ENCODE measurements around the gene MTOR. TPM values are rescaled to one million over a fixed set of nuclear protein-coding genes. Genes with fewer than 3 reads are reported as not detected.
"Not testable (repeated sequence)": the region's sequence is repeated elsewhere in the genome, so short reads cannot be mapped to it uniquely, and the experiment has no call there.

MTOR gene
- total and polyA plus RNA-seq, 2 donors: 25.2 to 31.3 TPM

GRCh38 chr1:11109047-11109760 is 153.1 kb downstream of the MTOR start:
- Histone ChIP-seq H3K27me3 (ENCODE audit: control insufficient read depth in 2 of 2, insufficient read depth in 1 of 2, low read length in 1 of 2) (no peaks in the 10 kb centered on the region), H3K36me3 (ENCODE audit: control insufficient read depth in 2 of 2, insufficient read depth in 2 of 2, low read length in 1 of 2) (peaks cover 46 to 58% of the 10 kb centered on the region in 2 donors), H3K4me1 (ENCODE audit: control insufficient read depth in 2 of 2, insufficient read depth in 2 of 2, low read length in 2 of 2) (no peaks in the 10 kb centered on the region), H3K27ac (ENCODE audit: low read depth in 1 of 2, low read length in 1 of 2) (no peak overlapping the region), H3K4me3 (ENCODE audit: low read length in 2 of 2) (no peak overlapping the region), H3K9me3 (ENCODE audit: control insufficient read depth in 2 of 2, insufficient read depth in 1 of 2, low read length in 1 of 2) (no peaks in the 10 kb centered on the region)
- 98% methylated on average over 7 of the region's 7 CpGs for WGBS
- DNase-seq (ENCODE audit: low read depth in 6 of 9, low spot score in 9 of 9): no peak

- WGBS: 79% methylated on average over 5 of the region's 5 CpGs
- DNase-seq (ENCODE audit: low read depth in 6 of 9, low spot score in 9 of 9): no peak
- no peak overlapping the region for H3K27ac ChIP-seq (ENCODE audit: low read depth in 1 of 2, low read length in 1 of 2)
- H3K36me3 ChIP-seq (ENCODE audit: control insufficient read depth in 2 of 2, insufficient read depth in 2 of 2, low read length in 1 of 2): peaks cover 30 to 47% of the 10 kb centered on the region in 2 donors
- H3K27me3 ChIP-seq (ENCODE audit: control insufficient read depth in 2 of 2, insufficient read depth in 1 of 2, low read length in 1 of 2): no peaks in the 10 kb centered on the region
- no peaks in the 10 kb centered on the region for H3K4me1 ChIP-seq (ENCODE audit: control insufficient read depth in 2 of 2, insufficient read depth in 2 of 2, low read length in 2 of 2)
- no peak overlapping the region for H3K4me3 ChIP-seq (ENCODE audit: low read length in 2 of 2)
- H3K9me3 ChIP-seq (ENCODE audit: control insufficient read depth in 2 of 2, insufficient read depth in 1 of 2, low read length in 1 of 2): no peaks in the 10 kb centered on the region
These were observed 154.8 kb downstream of the MTOR start for GRCh38 chr1:11107599-11107998.

- no peak overlapping the region for H3K4me3 ChIP-seq (ENCODE audit: low read length in 2 of 2)
- DNase-seq (ENCODE audit: low read depth in 6 of 9, low spot score in 9 of 9): no peak
- H3K36me3 ChIP-seq (ENCODE audit: control insufficient read depth in 2 of 2, insufficient read depth in 2 of 2, low read length in 1 of 2): peaks cover 29 to 32% of the 10 kb centered on the region in 2 donors
- no peaks in the 10 kb centered on the region for H3K9me3 ChIP-seq (ENCODE audit: control insufficient read depth in 2 of 2, insufficient read depth in 1 of 2, low read length in 1 of 2)
- no peak overlapping the region for H3K27ac ChIP-seq (ENCODE audit: low read depth in 1 of 2, low read length in 1 of 2)
- 97% methylated on average over 10 of the region's 10 CpGs for WGBS
- peaks cover 0 to under 1% of the 10 kb centered on the region in 2 donors for H3K4me1 ChIP-seq (ENCODE audit: control insufficient read depth in 2 of 2, insufficient read depth in 2 of 2, low read length in 2 of 2)
- no peaks in the 10 kb centered on the region for H3K27me3 ChIP-seq (ENCODE audit: control insufficient read depth in 2 of 2, insufficient read depth in 1 of 2, low read length in 1 of 2)
These were observed 156.8 kb downstream of the MTOR start for GRCh38 chr1:11105586-11105985.

- no peaks in the 10 kb centered on the region for H3K27me3 ChIP-seq (ENCODE audit: control insufficient read depth in 2 of 2, insufficient read depth in 1 of 2, low read length in 1 of 2)
- no peak overlapping the region for H3K27ac ChIP-seq (ENCODE audit: low read depth in 1 of 2, low read length in 1 of 2)
- H3K9me3 ChIP-seq (ENCODE audit: control insufficient read depth in 2 of 2, insufficient read depth in 1 of 2, low read length in 1 of 2): peaks cover 0 to 2% of the 10 kb centered on the region in 2 donors
- no peak for DNase-seq (ENCODE audit: low read depth in 6 of 9, low spot score in 9 of 9)
- H3K4me3 ChIP-seq (ENCODE audit: low read length in 2 of 2): no peak overlapping the region
- peaks cover 11 to 16% of the 10 kb centered on the region in 2 donors for H3K36me3 ChIP-seq (ENCODE audit: control insufficient read depth in 2 of 2, insufficient read depth in 2 of 2, low read length in 1 of 2)
- 96% methylated on average over 6 of the region's 6 CpGs for WGBS
- peaks cover 5 to 12% of the 10 kb centered on the region in 2 donors for H3K4me1 ChIP-seq (ENCODE audit: control insufficient read depth in 2 of 2, insufficient read depth in 2 of 2, low read length in 2 of 2)
These were observed 161.0 kb downstream of the MTOR start for GRCh38 chr1:11101347-11101746.

GRCh38 chr1:11100806-11101205 is 161.5 kb downstream of the MTOR start:
- Histone ChIP-seq H3K4me1 (ENCODE audit: control insufficient read depth in 2 of 2, insufficient read depth in 2 of 2, low read length in 2 of 2) (peaks cover 5 to 12% of the 10 kb centered on the region in 2 donors), H3K36me3 (ENCODE audit: control insufficient read depth in 2 of 2, insufficient read depth in 2 of 2, low read length in 1 of 2) (peaks cover 10 to 15% of the 10 kb centered on the region in 2 donors)
- not testable (repeated sequence) for H3K4me3 ChIP-seq (ENCODE audit: low read length in 2 of 2); H3K27me3 ChIP-seq (ENCODE audit: control insufficient read depth in 2 of 2, insufficient read depth in 1 of 2, low read length in 1 of 2); H3K9me3 ChIP-seq (ENCODE audit: control insufficient read depth in 2 of 2, insufficient read depth in 1 of 2, low read length in 1 of 2); DNase-seq (ENCODE audit: low read depth in 6 of 9, low spot score in 9 of 9); H3K27ac ChIP-seq (ENCODE audit: low read depth in 1 of 2, low read length in 1 of 2)
- WGBS: 98% methylated on average over 17 of the region's 17 CpGs

- no peak for DNase-seq (ENCODE audit: low read depth in 6 of 9, low spot score in 9 of 9)
- H3K4me1 ChIP-seq (ENCODE audit: control insufficient read depth in 2 of 2, insufficient read depth in 2 of 2, low read length in 2 of 2): peaks cover 5 to 12% of the 10 kb centered on the region in 2 donors
- no peaks in the 10 kb centered on the region for H3K27me3 ChIP-seq (ENCODE audit: control insufficient read depth in 2 of 2, insufficient read depth in 1 of 2, low read length in 1 of 2)
- H3K27ac ChIP-seq (ENCODE audit: low read depth in 1 of 2, low read length in 1 of 2): peak overlapping the region in 1 of 2 donors; percentile 41
- peaks cover 0 to 2% of the 10 kb centered on the region in 2 donors for H3K9me3 ChIP-seq (ENCODE audit: control insufficient read depth in 2 of 2, insufficient read depth in 1 of 2, low read length in 1 of 2)
- H3K4me3 ChIP-seq (ENCODE audit: low read length in 2 of 2): peak overlapping the region; percentile 79 to 94
- 80% methylated on average over 13 of the region's 13 CpGs for WGBS
- H3K36me3 ChIP-seq (ENCODE audit: control insufficient read depth in 2 of 2, insufficient read depth in 2 of 2, low read length in 1 of 2): peaks cover 13 to 15% of the 10 kb centered on the region in 2 donors
These were observed 162.2 kb downstream of the MTOR start for GRCh38 chr1:11100149-11100493.

GRCh38 chr1:11099310-11100148 is 162.8 kb downstream of the MTOR start, which contains the start of gene EXOSC10:
Gene EXOSC10, minus strand, starts transcription at chr1:11099869. Its CDS starts 38 bp downstream, at chr1:11099831.
- Histone ChIP-seq H3K36me3 (ENCODE audit: control insufficient read depth in 2 of 2, insufficient read depth in 2 of 2, low read length in 1 of 2) (peaks cover 18 to 21% of the 10 kb centered on the region in 2 donors), H3K27ac (ENCODE audit: low read depth in 1 of 2, low read length in 1 of 2) (peak within 1 kb of the TSS; percentile 60 to 77), H3K27me3 (ENCODE audit: control insufficient read depth in 2 of 2, insufficient read depth in 1 of 2, low read length in 1 of 2) (no peaks in the 10 kb centered on the region), H3K4me1 (ENCODE audit: control insufficient read depth in 2 of 2, insufficient read depth in 2 of 2, low read length in 2 of 2) (peaks cover 5 to 12% of the 10 kb centered on the region in 2 donors), H3K9me3 (ENCODE audit: control insufficient read depth in 2 of 2, insufficient read depth in 1 of 2, low read length in 1 of 2) (peaks cover 0 to 2% of the 10 kb centered on the region in 2 donors), H3K4me3 (ENCODE audit: low read length in 2 of 2) (peak within 1 kb of the TSS; percentile 79 to 94)
- DNase-seq (ENCODE audit: low read depth in 6 of 9, low spot score in 9 of 9): peak; percentile 73 to 95 (median 91)
- WGBS: under 1% methylated on average over 78 of the region's 78 CpGs

- H3K27me3 ChIP-seq (ENCODE audit: control insufficient read depth in 2 of 2, insufficient read depth in 1 of 2, low read length in 1 of 2): no peaks in the 10 kb centered on the region
- H3K27ac ChIP-seq (ENCODE audit: low read depth in 1 of 2, low read length in 1 of 2): peak overlapping the region in 1 of 2 donors; percentile 60
- H3K4me3 ChIP-seq (ENCODE audit: low read length in 2 of 2): peak overlapping the region; percentile 79 to 94
- WGBS: 26% methylated on average over 5 of the region's 5 CpGs
- peaks cover 5 to 12% of the 10 kb centered on the region in 2 donors for H3K4me1 ChIP-seq (ENCODE audit: control insufficient read depth in 2 of 2, insufficient read depth in 2 of 2, low read length in 2 of 2)
- H3K9me3 ChIP-seq (ENCODE audit: control insufficient read depth in 2 of 2, insufficient read depth in 1 of 2, low read length in 1 of 2): peaks cover 0 to 2% of the 10 kb centered on the region in 2 donors
- H3K36me3 ChIP-seq (ENCODE audit: control insufficient read depth in 2 of 2, insufficient read depth in 2 of 2, low read length in 1 of 2): peaks cover 24 to 27% of the 10 kb centered on the region in 2 donors
- peak in 1 of 9 donors; percentile 1 for DNase-seq (ENCODE audit: low read depth in 6 of 9, low spot score in 9 of 9)
These were observed 163.4 kb downstream of the MTOR start for GRCh38 chr1:11098931-11099309.

- WGBS: 94% methylated on average over 2 of the region's 3 CpGs
- H3K4me3 ChIP-seq (ENCODE audit: low read length in 2 of 2); H3K4me1 ChIP-seq (ENCODE audit: control insufficient read depth in 2 of 2, insufficient read depth in 2 of 2, low read length in 2 of 2); H3K9me3 ChIP-seq (ENCODE audit: control insufficient read depth in 2 of 2, insufficient read depth in 1 of 2, low read length in 1 of 2); H3K27ac ChIP-seq (ENCODE audit: low read depth in 1 of 2, low read length in 1 of 2); H3K27me3 ChIP-seq (ENCODE audit: control insufficient read depth in 2 of 2, insufficient read depth in 1 of 2, low read length in 1 of 2); DNase-seq (ENCODE audit: low read depth in 6 of 9, low spot score in 9 of 9): not testable (repeated sequence)
- peaks cover 44 to 52% of the 10 kb centered on the region in 2 donors for H3K36me3 ChIP-seq (ENCODE audit: control insufficient read depth in 2 of 2, insufficient read depth in 2 of 2, low read length in 1 of 2)
These were observed 178.6 kb downstream of the MTOR start for GRCh38 chr1:11083784-11084183.

All from thymus (tissue), 11 donors.